LNCaP clone FGC (cell line): ENCODE results near the gene TMEM89.

Source experiments
- DNase-seq: peaks from one replicate; pipeline ENCODE4 v3.0.0-alpha.2; 2011; ENCODE audit warnings: low read depth
- H3K4me3 ChIP-seq: 2 replicates; pipeline ENCODE4 v1.5.1; 2011; ENCODE audit warnings: mild to moderate bottlenecking, low read depth, low read length, control low read depth
- CTCF ChIP-seq: IDR thresholded peaks from 2 replicates; pipeline ENCODE4 v1.5.1; 2012; ENCODE audit warnings: mild to moderate bottlenecking; ENCODE audit not compliant: control insufficient read depth, insufficient read depth; ENCODE audit errors: extremely low read depth

Gene TMEM89

GRCh38 chr3:48652923-48653715 lies 31.6 kb upstream of the TMEM89 start:
- DNase-seq: no peak
- TF ChIP-seq CTCF: no peak
- H3K4me3 ChIP-seq: no peak overlapping the region

DNA sequence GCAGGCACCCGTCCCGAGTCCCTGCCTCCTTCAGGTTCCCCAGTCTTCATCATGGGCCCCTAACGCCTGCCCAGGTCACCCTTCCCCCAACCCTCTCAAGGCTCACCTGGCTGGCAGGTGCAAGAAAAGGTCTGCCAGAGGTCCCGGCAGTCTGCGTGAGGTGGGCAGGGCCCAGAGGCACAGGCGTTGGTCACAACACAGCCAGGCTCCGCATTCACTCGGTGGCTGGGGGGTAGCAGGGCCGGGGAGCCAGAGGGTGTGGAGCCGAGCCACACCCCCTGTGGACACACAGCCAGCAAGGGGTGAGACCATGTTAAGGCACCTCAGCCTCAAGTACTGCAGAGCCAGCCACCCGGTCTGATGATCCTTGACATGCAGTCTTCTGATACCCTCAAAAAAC lies 30.2 kb upstream of the TMEM89 start:
- no peak overlapping the region for H3K4me3 ChIP-seq
- no peak for DNase-seq
- TF ChIP-seq CTCF: no peak

GRCh38 chr3:48650723-48651122 lies 29.2 kb upstream of the TMEM89 start:
- no peak for TF ChIP-seq CTCF
- DNase-seq: no peak
- H3K4me3 ChIP-seq: no peak overlapping the region

- TF ChIP-seq CTCF: no peak
- no peak overlapping the region for H3K4me3 ChIP-seq
- no peak for DNase-seq
Observed at GRCh38 chr3:48648188-48648850, 26.8 kb upstream of the TMEM89 start.

- no peak overlapping the region for H3K4me3 ChIP-seq
- DNase-seq: no peak
- no peak for TF ChIP-seq CTCF
Observed at GRCh38 chr3:48647714-48648113, 26.1 kb upstream of the TMEM89 start.

- H3K4me3 ChIP-seq: no peak overlapping the region
- DNase-seq: no peak
- TF ChIP-seq CTCF: no peak
Observed at GRCh38 chr3:48644898-48645760, 23.6 kb upstream of the TMEM89 start.
